ENCODE results near the gene KCNIP1.

KCNIP1 gene

DNA sequence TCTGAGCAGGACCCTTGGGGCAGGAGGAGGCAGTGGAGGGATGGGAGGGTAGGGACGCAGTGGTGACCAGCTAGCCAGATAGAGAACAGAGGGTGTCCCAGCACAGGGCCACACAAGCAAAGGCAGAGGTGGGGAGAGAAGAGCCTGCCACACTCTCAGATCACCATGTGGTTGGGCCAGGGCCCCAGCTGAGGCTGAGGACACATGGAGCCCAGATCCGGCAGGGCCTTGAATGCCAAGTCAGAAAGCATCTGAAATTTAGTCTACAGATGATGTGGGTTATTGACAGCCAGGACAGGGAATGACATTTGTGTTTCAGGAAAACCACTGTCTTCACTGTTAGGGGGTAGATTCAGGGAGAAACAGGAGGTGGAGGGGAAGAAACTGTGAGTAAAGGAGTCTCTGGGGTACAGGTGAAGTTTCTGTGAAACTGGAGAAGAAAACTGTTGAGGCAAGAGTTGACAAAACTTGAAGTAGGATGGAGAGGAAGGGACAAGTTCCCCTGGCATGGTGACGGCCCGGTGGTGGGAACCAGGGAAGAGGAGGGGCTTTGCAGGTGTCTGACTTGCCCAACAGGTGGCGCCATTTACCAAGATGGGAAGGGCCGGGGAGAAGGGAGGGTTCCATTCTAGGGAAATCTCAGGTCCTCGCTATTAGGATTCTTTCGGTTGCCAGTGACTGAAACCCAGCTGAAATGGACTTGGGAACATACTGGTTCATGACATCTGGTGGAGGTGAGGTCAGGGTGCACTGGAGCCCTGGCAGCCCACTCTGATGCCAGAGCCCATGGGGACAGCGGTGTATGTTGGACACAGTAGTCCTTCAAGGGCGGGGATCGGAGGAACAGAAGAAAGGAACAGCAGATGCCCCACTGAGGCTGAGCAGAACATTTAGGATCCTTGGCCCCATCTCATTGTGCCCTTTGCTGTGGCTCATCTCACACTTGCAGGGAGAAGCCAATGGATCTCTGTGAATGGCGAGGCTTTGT lies 100.1 kb downstream of the KCNIP1 start:
- DNase-seq, result no peak

- no peak for DNase-seq
Measured at GRCh38 chr5:170606941-170607340, 103.1 kb downstream of the KCNIP1 start.

- DNase-seq, result no peak
Measured at GRCh38 chr5:170611449-170612090, 107.8 kb downstream of the KCNIP1 start.

DNA sequence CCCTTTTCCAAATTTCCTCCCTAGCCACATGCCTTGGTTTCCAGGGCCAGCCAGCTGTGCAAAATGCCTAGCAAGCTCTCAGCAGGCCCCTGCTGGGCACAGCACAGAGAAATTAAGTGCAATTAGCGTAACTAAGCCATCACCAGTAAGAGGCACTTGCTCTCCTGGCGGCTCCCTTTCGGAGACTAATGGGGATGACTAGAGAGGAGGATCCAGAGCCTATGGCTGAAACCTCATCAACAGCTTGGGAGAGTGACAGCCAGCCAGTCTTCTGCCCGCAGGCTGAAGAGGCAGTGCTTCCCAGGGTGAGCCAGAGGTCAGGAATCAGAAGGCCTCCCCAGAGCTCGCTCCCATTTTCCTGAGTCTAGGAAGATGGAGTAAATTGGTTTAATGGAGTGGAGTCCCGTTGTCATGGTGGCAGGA lies 108.4 kb downstream of the KCNIP1 start:
- no peak for DNase-seq

- no peak for DNase-seq
Measured at GRCh38 chr5:170614065-170614490, 110.3 kb downstream of the KCNIP1 start.

DNA sequence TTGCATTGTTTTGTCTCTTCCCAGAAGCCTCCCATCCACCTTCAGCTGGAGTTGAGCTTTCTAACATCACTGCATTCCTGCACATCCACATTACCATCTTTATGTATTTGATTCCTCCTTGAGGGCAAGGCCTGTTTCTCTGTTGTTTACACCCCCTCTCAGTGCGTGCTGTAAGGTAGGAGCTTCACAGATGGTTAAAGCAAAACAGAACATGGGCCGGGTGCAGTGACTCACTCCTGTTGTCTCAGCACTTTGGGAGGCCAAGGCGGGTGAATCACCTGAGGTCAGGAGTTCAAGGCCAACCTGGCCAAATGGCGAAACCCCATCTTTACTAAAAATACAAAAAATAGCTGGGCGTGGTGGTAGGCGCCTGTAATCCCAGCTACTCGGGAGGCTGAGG lies 110.9 kb downstream of the KCNIP1 start:
- DNase-seq, result no peak

- no peak for DNase-seq
Measured at GRCh38 chr5:170617533-170618490, 114.0 kb downstream of the KCNIP1 start.

GRCh38 chr5:170619869-170620268 lies 116.0 kb downstream of the KCNIP1 start:
- DNase-seq, result no peak

GRCh38 chr5:170622933-170623332 lies 119.1 kb downstream of the KCNIP1 start:
- no peak for DNase-seq

DNA sequence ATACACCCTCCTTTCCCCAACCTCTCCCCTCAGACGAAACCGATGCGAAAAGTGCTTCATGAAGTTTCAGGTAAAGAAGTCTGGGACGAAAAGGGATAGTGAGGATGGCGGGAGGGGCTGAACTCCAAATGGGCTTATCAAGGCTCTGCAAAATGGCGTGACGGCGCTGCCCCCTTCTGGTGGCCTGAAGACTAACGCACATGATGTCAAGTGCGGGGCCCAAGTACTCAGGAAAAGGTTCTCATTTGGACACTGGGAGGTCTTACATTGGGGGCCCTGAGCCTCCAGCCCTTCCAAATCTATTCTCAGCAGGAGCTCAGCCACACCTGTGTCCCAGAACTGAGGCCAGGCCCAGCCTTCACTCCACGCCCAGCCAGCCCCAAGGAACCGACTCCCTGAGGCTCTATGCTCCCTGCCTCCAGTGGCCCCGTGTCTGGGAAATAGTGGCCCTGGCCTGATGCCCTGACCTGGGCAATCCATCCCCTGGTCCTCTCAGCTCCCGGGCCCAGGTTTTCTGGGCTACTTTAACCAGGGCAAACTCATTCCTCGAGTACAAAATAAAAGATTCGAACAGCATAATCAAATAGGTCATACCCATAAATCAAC lies 119.9 kb downstream of the KCNIP1 start:
- no peak for DNase-seq

DNA sequence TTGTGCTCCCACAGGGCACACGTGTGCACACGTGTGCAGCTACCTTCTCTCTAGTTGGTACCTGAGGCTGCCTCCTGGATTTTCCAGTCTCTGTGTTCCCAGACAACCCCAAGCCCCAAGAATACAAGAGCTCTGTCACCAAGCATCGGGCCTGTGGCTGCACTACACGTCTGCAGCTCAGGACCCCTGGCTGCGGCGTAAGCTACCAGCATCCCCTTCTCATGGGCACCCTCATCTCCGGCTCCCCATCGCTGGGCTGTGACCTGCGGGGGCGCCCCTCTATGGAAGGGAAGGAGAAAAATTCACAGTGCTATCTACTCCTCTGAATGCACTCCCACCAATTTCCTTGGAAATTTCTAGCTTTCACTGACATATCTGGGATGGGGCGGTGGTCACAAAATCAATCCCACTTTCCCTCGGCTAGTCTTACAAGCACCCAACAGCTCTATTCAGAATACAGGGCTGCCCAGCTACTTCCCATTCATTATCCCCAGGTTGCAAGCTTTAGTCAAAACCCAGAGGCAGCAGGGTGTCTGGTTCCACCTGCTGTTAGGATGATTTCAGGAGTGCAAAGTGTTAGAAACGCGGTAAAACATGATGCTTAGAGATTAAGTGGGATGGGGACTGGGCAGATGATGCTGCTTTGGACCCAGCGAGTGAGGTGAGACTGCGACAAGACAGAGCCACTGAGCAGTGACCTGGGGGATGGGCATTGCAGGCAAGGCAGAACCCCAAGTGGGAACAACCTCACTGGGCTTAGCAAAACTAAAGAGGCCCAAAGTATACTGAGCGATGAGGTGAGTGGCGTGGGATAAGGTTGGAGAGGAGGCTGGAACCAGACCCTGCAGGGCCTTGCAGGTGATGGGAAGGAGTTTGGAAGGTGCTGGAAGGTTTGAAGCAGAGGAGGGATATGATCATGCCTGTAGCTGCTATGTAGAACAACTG lies 121.7 kb downstream of the KCNIP1 start:
- DNase-seq, result no peak

DNA sequence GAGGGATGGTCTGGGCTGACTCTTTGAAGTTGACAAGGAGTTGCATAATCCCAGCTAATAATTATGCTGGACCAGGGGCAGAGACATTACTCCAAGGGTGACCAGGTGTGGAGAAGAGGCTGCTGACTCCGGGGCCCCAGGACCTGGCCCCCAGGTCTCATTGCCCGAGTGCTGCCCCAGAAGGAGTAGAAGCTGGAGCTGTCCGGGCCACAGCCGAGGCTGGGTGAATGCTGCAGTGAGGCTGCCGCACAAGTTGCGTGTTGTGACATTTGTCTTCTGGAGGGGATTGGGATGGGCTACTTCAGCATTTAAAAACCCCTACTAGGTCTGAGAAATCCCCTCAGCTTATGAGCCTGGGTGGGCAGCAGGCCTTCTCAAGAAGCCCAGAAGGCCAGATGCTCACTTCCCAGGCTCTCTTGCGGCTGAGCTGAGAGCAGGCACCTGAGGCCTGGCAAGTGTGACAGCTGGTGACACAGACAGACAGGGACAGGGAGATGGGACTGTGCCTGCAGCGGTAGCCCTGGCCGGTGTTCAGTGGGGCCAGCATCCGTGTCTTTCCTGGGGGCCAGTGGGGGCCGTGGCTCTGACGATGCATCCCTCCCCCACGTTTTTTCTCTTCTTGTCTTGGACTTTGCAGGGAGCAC lies 122.8 kb downstream of the KCNIP1 start:
- DNase-seq, result no peak

DNA sequence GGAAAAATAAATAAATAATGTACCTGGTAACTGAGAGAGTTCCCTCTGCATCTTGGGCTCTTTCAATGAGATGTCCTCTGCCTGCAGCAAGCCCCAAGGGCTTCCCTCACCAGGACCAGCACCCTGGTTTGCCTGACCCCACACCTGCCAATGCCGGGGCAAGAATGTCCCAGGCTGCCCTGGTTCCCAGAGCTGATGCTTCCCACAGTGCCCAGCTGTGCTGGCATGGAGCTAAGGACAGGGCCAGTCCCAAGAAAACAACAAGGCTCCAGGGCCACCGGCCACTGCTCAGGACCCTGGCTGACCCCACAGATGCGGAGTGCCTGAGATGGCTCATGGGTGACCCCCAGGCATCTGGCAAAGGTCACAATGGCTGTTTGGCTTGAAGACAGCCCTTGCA lies 123.5 kb downstream of the KCNIP1 start:
- no peak for DNase-seq

DNA sequence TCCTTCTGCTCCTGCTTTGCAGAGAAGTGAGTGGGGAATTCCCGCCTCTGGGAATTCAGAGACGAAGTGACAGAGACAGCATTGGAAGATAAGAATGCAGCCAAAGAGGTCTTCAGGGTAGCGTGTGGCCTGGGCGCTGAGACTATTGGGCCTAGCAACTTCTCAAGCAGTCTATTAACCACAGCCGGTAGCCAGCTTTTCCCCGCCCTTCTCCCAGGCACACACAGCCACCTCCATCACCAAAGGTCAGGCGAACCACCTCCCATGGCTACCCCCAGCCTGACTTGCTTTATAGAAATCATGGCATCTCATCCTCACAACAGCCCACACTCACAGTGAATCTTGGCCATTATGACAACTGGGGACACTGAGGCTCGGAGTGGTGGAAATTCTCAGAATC lies 124.2 kb downstream of the KCNIP1 start:
- DNase-seq, result no peak

DNA sequence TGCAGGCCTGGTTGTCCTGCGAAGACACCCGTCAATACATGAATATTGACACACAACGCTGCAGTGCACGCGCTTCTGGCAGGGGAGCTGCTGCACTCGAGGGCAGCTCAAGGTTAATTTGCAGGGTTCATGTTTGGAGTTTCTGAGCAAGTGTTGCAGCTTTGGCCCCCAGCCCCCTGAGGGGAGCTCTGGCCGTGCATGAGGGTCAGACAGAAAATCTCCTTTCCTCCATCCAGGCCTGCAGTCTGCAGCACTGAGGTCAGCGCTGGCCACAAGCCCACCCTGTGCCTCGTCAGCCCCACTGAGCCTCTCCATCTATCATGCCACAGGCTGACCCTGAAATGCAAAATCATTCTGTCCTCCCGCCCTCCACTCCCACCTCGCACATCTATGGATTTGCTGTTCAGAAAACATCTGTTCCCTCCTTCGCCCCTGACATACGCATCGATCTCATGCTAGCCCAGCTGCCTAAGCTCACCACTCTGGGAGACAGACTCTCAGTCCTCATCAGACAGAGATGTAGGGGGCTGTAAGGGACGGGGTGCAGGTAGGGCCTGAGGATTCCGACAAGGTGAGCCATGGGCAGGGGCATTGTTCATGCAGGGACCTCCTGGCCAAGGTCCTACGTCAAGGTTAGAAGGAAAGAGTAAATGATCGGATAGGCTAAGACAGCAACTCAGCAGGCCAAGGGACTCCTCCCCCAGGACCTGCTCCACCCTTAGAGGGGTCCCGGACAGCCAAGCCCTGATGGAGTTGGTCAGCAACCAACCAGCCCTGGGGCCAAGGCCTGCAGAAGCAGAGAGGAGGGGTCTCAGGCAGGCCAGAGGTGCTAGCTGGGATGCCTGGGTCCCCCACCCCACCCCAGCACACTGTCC lies 125.1 kb downstream of the KCNIP1 start:
- DNase-seq, result no peak

DNA sequence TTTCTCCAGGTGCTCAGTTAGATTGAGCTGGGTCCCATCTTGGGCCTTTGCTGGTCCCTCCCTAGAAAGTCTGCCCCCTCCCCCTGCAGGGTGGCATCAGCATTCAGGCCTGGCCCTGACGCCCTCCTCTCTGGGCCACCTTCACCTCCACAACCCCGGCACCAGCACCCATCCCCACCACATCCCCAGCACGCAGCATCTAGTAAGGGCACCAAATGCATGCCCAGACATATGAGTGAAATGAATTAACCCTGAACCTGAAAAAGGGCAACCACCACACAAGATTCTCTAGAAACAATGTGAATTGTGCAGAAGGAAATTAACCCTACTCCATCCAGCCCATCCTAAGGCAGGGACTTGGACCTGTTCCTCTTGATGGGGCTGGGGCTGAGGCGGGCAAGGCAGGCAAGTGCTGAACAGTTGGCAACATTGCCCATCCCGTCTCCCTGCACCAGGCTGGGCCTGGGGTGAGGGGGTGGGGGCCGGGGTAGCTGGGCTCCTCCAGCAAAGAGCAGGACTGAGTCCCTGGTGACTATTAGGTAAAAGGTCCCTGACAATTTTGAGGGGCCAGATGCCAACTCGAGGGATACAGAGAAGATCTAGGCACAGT lies 125.9 kb downstream of the KCNIP1 start:
- DNase-seq, result no peak

DNA sequence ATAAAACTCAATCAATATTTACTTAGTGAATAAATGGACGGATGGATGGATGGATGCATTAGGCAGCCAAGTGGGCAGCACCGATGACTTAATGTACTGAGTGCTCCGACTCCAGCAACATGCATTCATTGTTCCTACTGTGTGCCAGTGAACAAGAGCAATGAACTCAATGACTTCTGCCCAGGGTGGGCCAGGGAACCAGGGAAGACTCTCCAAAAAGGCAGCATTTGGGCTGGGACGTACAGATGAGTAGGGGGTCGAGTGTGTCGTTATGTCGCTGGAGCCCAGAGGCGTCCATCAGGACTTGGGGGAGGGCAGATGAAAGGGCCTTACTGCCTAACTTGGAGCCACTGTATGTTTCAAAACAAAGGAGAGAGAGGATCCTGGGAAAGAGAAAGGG lies 126.4 kb downstream of the KCNIP1 start:
- no peak for DNase-seq

- no peak for DNase-seq
Measured at GRCh38 chr5:170630711-170631141, 126.9 kb downstream of the KCNIP1 start.
